ENCODE measurements around the gene IQSEC1.

The IQSEC1 gene

DNA sequence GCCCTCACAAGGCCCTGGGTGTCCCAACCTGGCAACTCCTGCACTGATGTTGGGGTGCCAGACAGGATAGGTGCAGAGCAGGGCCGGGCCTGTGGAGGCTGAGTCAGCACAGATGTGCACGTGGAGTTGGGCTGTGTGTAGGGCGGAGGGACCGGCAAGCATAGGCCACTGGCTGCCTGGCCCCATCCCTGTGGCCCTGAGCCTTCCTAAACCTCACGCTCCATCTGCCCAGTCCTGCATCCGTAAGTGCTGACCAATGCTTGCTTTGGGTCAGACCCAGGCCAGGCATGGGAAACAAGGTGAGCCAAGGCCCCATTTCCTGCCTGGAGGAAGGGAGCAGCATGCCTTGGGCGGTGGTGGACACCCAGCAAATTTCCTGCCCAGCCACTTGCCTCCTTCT, 5.8 kb upstream of the IQSEC1 start:
- no peak overlapping the region for H3K4me3 ChIP-seq (ENCODE audit: low read depth, low read length)
- DNase-seq (ENCODE audit: low read depth): no peak
- TF ChIP-seq, protein P1, sequence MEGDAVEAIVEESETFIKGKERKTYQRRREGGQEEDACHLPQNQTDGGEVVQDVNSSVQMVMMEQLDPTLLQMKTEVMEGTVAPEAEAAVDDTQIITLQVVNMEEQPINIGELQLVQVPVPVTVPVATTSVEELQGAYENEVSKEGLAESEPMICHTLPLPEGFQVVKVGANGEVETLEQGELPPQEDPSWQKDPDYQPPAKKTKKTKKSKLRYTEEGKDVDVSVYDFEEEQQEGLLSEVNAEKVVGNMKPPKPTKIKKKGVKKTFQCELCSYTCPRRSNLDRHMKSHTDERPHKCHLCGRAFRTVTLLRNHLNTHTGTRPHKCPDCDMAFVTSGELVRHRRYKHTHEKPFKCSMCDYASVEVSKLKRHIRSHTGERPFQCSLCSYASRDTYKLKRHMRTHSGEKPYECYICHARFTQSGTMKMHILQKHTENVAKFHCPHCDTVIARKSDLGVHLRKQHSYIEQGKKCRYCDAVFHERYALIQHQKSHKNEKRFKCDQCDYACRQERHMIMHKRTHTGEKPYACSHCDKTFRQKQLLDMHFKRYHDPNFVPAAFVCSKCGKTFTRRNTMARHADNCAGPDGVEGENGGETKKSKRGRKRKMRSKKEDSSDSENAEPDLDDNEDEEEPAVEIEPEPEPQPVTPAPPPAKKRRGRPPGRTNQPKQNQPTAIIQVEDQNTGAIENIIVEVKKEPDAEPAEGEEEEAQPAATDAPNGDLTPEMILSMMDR (IDR thresholded peaks at IDR 0.05; ENCODE audit: insufficient read depth, low read depth, low read length, missing control alignments): no peak

DNA sequence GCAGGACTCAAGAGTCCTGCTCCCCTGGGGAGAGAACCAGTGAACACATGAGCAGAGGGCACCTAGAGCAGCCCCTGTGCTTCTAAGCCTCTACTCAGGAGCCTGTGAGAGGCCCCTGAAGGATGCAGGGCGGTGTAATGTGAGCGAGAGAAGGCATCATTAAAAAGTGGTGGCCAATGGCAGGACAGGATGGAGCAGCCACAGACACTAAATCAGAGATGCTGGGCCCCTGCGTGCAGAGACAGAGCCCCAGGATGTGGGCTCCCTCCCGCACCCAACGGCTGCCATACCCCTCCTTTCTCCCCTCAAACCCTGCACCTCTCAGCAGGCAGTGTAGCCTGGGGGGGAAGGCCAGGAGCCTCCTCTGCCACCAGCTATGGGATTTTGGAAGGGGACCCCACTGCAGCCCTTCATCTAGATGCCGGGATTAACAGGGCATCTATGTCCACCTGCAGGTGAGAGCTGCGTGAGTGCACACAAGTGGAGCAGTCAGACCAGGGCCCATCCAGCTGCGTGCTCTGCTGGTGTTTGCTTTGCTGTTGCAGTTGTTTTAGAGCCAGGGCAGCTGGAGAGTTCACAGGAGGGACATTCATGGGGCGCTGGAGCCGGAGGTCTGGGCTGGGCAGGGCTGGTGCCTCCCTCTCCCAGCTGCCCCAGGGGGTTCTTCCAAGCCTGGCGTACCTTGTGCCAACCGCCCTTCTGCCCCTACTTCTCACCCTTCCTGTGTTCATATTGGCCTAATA, 5.1 kb upstream of the IQSEC1 start:
- H3K4me3 ChIP-seq (ENCODE audit: low read depth, low read length): no peak overlapping the region
- no peak for DNase-seq (ENCODE audit: low read depth)

DNA sequence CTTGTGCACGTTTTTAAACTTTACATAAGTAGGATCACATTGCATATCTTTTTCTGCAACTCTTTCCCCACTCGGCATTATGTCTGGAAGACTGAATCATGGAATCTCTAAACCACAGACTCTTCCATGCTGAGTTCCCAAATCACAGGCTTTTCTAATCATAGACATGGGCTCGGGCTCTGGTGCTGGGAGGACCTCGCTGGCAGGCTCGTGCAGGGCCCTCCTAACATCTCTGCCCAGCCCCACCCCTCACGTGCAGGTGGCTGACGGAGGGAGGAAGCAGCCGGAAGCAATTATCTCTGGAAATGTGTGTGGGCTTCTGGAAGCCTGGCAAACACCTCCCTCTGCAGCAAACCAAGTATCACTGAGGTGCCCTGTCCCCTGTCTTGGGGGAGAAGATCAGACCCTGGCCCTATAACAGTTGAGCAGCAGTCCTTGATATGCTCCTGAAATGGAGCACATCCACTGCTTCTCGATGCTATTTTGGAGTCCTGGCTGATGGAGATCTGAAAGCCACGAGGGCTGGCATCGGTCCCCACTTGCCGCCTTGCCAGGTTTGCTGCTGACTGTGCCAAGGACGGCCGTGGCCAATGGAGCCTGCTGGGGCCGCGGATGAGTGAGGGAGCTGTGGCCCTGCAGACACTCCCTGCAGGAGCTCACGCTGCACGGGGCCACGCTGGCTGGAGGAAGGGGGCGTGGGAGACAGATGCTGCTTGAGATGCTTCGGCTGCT, 4.4 kb upstream of the IQSEC1 start:
- TF ChIP-seq, protein P1 (IDR thresholded peaks at IDR 0.05; ENCODE audit: insufficient read depth, low read depth, low read length, missing control alignments): no peak
- no peak for DNase-seq (ENCODE audit: low read depth)
- H3K4me3 ChIP-seq (ENCODE audit: low read depth, low read length): no peak overlapping the region

More for the DNA sequence above, 5.1 kb upstream of the IQSEC1 start:
- TF ChIP-seq, protein P1 (IDR thresholded peaks at IDR 0.05; ENCODE audit: insufficient read depth, low read depth, low read length, missing control alignments): no peak

DNA sequence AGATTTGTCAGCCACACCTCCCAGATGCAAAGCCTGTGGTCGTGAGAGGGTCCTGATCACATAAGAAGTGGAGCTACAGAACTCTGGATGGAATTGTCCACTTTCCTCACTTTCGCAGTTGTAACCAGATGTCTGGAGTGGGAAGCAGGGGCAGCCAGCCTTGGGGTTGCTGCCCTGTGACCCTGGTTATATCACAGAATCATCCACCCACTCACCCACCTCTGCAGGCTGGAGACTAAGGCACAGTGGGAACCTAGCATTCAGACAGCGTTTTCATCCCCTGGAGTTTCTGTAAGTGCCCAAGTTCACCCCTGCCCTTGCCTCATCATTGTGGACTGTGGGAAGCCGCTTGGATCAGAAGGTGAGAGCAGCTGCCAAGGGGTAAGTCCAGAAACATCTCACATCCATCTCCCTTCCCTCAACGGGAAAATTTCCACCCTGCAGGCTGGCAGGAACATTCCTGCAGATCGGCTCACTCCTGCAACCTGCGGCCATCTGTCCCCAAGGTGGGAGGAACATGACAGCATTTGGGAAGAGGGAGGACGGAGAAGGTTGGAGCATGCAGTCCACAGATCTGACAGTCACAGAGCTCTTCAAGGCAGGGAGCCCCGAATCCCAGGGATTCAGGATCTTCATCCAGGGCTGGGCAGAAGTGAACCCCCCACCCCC, 2.9 kb upstream of the IQSEC1 start:
- no peak overlapping the region for H3K4me3 ChIP-seq (ENCODE audit: low read depth, low read length)
- DNase-seq (ENCODE audit: low read depth): no peak
- TF ChIP-seq, protein P1 (IDR thresholded peaks at IDR 0.05; ENCODE audit: insufficient read depth, low read depth, low read length, missing control alignments): no peak

DNA sequence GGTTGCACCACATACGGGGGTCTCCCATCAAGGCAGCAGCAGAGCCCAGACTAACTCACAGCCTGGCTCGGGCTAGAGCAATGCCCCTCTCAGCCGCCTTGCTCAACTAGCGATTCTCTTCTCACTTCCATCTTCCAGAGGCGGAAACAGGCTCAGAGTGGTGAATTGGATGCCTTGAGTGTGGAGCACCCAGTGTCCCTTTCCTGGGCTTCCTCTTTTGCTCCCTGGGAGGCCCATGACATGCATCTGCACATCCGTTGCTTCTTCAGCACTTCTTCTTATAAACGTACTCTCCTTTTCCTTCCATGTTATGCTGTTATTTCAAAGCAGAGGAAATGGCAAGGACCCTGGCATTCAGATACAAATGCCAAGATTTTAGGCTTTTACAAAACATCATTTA, 2.1 kb upstream of the IQSEC1 start:
- no peak for DNase-seq (ENCODE audit: low read depth)
- TF ChIP-seq, protein P1 (IDR thresholded peaks at IDR 0.05; ENCODE audit: insufficient read depth, low read depth, low read length, missing control alignments): no peak

DNA sequence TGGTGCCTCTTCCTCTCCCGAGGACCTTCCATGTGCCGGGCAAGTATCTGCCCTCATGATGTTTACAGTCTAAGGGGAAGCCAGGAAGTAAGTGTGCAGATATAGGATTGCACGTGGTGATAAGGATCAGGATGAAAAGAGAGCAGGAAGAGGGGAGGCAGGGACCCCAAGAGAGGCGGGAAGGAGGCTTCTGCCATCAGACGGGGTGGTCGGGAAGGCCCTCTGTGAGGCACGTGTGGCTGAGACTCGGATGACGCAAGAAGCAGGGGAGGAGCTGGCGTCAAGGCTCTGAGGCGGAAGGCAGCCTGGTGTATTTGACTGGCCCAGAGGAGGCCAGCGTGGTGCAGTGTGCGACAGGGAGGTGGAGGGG, 762 bp upstream of the IQSEC1 start:
- H3K4me3 ChIP-seq (ENCODE audit: low read depth, low read length): no peak overlapping the region
- no peak for DNase-seq (ENCODE audit: low read depth)
- TF ChIP-seq, protein P1 (IDR thresholded peaks at IDR 0.05; ENCODE audit: insufficient read depth, low read depth, low read length, missing control alignments): no peak

More for the DNA sequence above, 2.1 kb upstream of the IQSEC1 start:
- H3K4me3 ChIP-seq (ENCODE audit: low read depth, low read length): no peak overlapping the region

All from GM12865 (cell line).